SK-N-SH treated with all-trans-retinoic acid at 6 μM for 48 hours (cell line): ENCODE measurements around the gene WBP4.
"Not testable (repeated sequence)": the region's sequence is repeated elsewhere in the genome, so short reads cannot be mapped to it uniquely, and the experiment has no call there.

Source experiments
- ATAC-seq: fragments of 200-7000 bp; cut with Tn5 transposase; 3 replicates; pipeline ENCODE4 v1.9.1; 2020; ENCODE audit warnings: mild to moderate bottlenecking, moderate library complexity
- ARNTL ChIP-seq: fragments of 450-650 bp; formaldehyde crosslinking; IDR thresholded peaks from 2 replicates; pipeline ENCODE4 v1.5.0; 2020; ENCODE audit warnings: low read depth, mild to moderate bottlenecking, moderate library complexity, borderline replicate concordance
- BACH2 ChIP-seq: fragments of 250-450 bp; sonication (Bioruptor Pico); IDR thresholded peaks from 2 replicates; pipeline ENCODE4 v1.9.0; 2021; ENCODE audit warnings: mild to moderate bottlenecking, borderline replicate concordance
- CREB5 ChIP-seq: fragments of 250-450 bp; sonication (Bioruptor Pico); IDR thresholded peaks from 2 replicates; pipeline ENCODE4 v1.5.1; 2020; ENCODE audit warnings: low read depth, mild to moderate bottlenecking, moderate library complexity
- CSDC2 ChIP-seq: fragments of 250-450 bp; sonication (Bioruptor Pico); IDR thresholded peaks from 2 replicates; pipeline ENCODE4 v1.5.0; 2020; ENCODE audit warnings: mild to moderate bottlenecking, moderate library complexity
- CSRNP3 ChIP-seq: fragments of 250-450 bp; sonication (Bioruptor Pico); IDR thresholded peaks from 2 replicates; pipeline ENCODE4 v1.5.1; 2021; ENCODE audit warnings: mild to moderate bottlenecking, moderate library complexity
- ESRRG ChIP-seq: fragments of 250-450 bp; sonication (Bioruptor Pico); IDR thresholded peaks from 2 replicates; pipeline ENCODE4 v1.6.1; 2021; ENCODE audit warnings: mild to moderate bottlenecking
- GLIS3 ChIP-seq: fragments of 250-450 bp; sonication (Bioruptor Pico); IDR thresholded peaks from 2 replicates; pipeline ENCODE4 v1.5.0; 2020; ENCODE audit warnings: mild to moderate bottlenecking, moderate library complexity
- ISL1 ChIP-seq: fragments of 250-450 bp; sonication (Bioruptor Pico); IDR thresholded peaks from 2 replicates; pipeline ENCODE4 v2.1.2; 2022; ENCODE audit warnings: mild to moderate bottlenecking, moderate library complexity
- OSR1 ChIP-seq: fragments of 250-450 bp; sonication (Bioruptor Pico); IDR thresholded peaks from 2 replicates; pipeline ENCODE4 v1.8.0; 2022; ENCODE audit warnings: moderate library complexity, mild to moderate bottlenecking, inconsistent platforms
- PATZ1 ChIP-seq: fragments of 250-450 bp; sonication (Bioruptor Pico); IDR thresholded peaks from 2 replicates; pipeline ENCODE4 v1.8.0; 2020; ENCODE audit warnings: mild to moderate bottlenecking, moderate library complexity, borderline replicate concordance
- POU6F1 ChIP-seq: fragments of 250-450 bp; sonication (Bioruptor Pico); IDR thresholded peaks from 2 replicates; pipeline ENCODE4 v1.8.0; 2021; ENCODE audit warnings: low read depth, mild to moderate bottlenecking, moderate library complexity, borderline replicate concordance
- PPARA ChIP-seq: fragments of 250-450 bp; sonication (Bioruptor Pico); IDR thresholded peaks from 2 replicates; pipeline ENCODE4 v1.5.0; 2020; ENCODE audit warnings: mild to moderate bottlenecking, borderline replicate concordance
- RARB ChIP-seq: fragments of 250-450 bp; sonication (Bioruptor Pico); IDR thresholded peaks from 2 replicates; pipeline ENCODE4 v1.8.0; 2021; ENCODE audit warnings: mild to moderate bottlenecking, moderate library complexity
- SNAI2 ChIP-seq: fragments of 250-450 bp; sonication (Bioruptor Pico); IDR thresholded peaks from 2 replicates; pipeline ENCODE4 v1.5.0; 2020; ENCODE audit warnings: mild to moderate bottlenecking, moderate library complexity
- TCF4 ChIP-seq: fragments of 250-450 bp; sonication (Bioruptor Pico); IDR thresholded peaks from 2 replicates; pipeline ENCODE4 v1.8.0; 2021; ENCODE audit warnings: mild to moderate bottlenecking, moderate library complexity, borderline replicate concordance
- TOX ChIP-seq: fragments of 250-450 bp; sonication (Bioruptor Pico); IDR thresholded peaks from 2 replicates; pipeline ENCODE4 v1.8.0; 2021; ENCODE audit warnings: mild to moderate bottlenecking, moderate library complexity, borderline replicate concordance
- TSHZ2 ChIP-seq: fragments of 250-450 bp; sonication (Bioruptor Pico); IDR thresholded peaks from 2 replicates; pipeline ENCODE4 v1.5.0; 2020; ENCODE audit warnings: mild to moderate bottlenecking, moderate library complexity
- ZC3H10 ChIP-seq: fragments of 250-450 bp; sonication (Bioruptor Pico); IDR thresholded peaks from 2 replicates; pipeline ENCODE4 v1.5.1; 2021; ENCODE audit warnings: mild to moderate bottlenecking, moderate library complexity
- ZFP3 ChIP-seq: fragments of 250-450 bp; sonication (Bioruptor Pico); IDR thresholded peaks from 2 replicates; pipeline ENCODE4 v1.5.0; 2020; ENCODE audit warnings: mild to moderate bottlenecking, moderate library complexity
- ZFP30 ChIP-seq: fragments of 450-650 bp; formaldehyde crosslinking; IDR thresholded peaks from 2 replicates; pipeline ENCODE4 v1.5.0; 2022; ENCODE audit warnings: mild to moderate bottlenecking, moderate library complexity
- ZNF565 ChIP-seq: fragments of 450-650 bp; formaldehyde crosslinking; conservative IDR thresholded peaks from 2 replicates; pipeline ENCODE4 v1.5.0; 2020; ENCODE audit warnings: low read depth, mild to moderate bottlenecking, moderate library complexity
- ZNF70 ChIP-seq: fragments of 450-650 bp; formaldehyde crosslinking; IDR thresholded peaks from 2 replicates; pipeline ENCODE4 v1.5.0; 2020; ENCODE audit warnings: mild to moderate bottlenecking, moderate library complexity
- ZNF8 ChIP-seq: fragments of 450-650 bp; formaldehyde crosslinking; IDR thresholded peaks from 2 replicates; pipeline ENCODE4 v1.5.0; 2020; ENCODE audit warnings: mild to moderate bottlenecking, moderate library complexity

Gene WBP4

GRCh38 chr13:41122838-41123237 lies 61.5 kb downstream of the WBP4 start:
- ATAC-seq: no peak
- TF ChIP-seq CREB5 (CRISPR knock-in tag): no peak
- TF ChIP-seq PATZ1 (CRISPR knock-in tag): no peak
- TF ChIP-seq SNAI2 (CRISPR knock-in tag): no peak
- TF ChIP-seq ZFP3 (CRISPR knock-in tag): no peak
- no peak for TF ChIP-seq ESRRG (CRISPR knock-in tag)
- no peak for TF ChIP-seq ZNF565 (CRISPR knock-in tag)
- TF ChIP-seq CSDC2 (CRISPR knock-in tag): no peak
- TF ChIP-seq RARB: no peak
- TF ChIP-seq TCF4 (CRISPR knock-in tag): no peak
- TF ChIP-seq GLIS3 (CRISPR knock-in tag): no peak
- TF ChIP-seq PPARA (CRISPR knock-in tag): no peak
- no peak for TF ChIP-seq BACH2 (CRISPR knock-in tag)
- TF ChIP-seq OSR1 (CRISPR knock-in tag): no peak
- TF ChIP-seq ISL1 (CRISPR knock-in tag): no peak
- TF ChIP-seq CSRNP3: no peak
- TF ChIP-seq ZNF70: no peak
- no peak for TF ChIP-seq ZFP30 (CRISPR knock-in tag)
- TF ChIP-seq ARNTL: no peak
- TF ChIP-seq TSHZ2 (CRISPR knock-in tag): no peak
- no peak for TF ChIP-seq ZC3H10 (CRISPR knock-in tag)

- TF ChIP-seq ISL1 (CRISPR knock-in tag) (no peak), ZFP30 (CRISPR knock-in tag) (no peak)
- no peak for ATAC-seq
Observed at GRCh38 chr13:41127701-41128100, 66.4 kb downstream of the WBP4 start.

- no peak for ATAC-seq
- no peak for TF ChIP-seq ZNF8
- no peak for TF ChIP-seq POU6F1 (CRISPR knock-in tag)
- TF ChIP-seq ZNF565 (CRISPR knock-in tag): no peak
- TF ChIP-seq ARNTL: no peak
- TF ChIP-seq BACH2 (CRISPR knock-in tag): no peak
- TF ChIP-seq TOX (CRISPR knock-in tag): no peak
- TF ChIP-seq OSR1 (CRISPR knock-in tag): no peak
- no peak for TF ChIP-seq CSDC2 (CRISPR knock-in tag)
- TF ChIP-seq PPARA (CRISPR knock-in tag): no peak
- TF ChIP-seq ZNF70: no peak
- no peak for TF ChIP-seq SNAI2 (CRISPR knock-in tag)
- no peak for TF ChIP-seq CREB5 (CRISPR knock-in tag)
- TF ChIP-seq RARB: no peak
- no peak for TF ChIP-seq ESRRG (CRISPR knock-in tag)
- TF ChIP-seq GLIS3 (CRISPR knock-in tag): no peak
- TF ChIP-seq ISL1 (CRISPR knock-in tag): no peak
- no peak for TF ChIP-seq ZFP3 (CRISPR knock-in tag)
- no peak for TF ChIP-seq PATZ1 (CRISPR knock-in tag)
- TF ChIP-seq CSRNP3: no peak
- TF ChIP-seq, all 23 proteins: peak for 0
Observed at GRCh38 chr13:41130356-41130755, 69.0 kb downstream of the WBP4 start.

GRCh38 chr13:41131189-41131588 lies 69.9 kb downstream of the WBP4 start:
- ATAC-seq: not testable (repeated sequence)
